Measurements from ENCODE around the gene CDC20.

DNA sequence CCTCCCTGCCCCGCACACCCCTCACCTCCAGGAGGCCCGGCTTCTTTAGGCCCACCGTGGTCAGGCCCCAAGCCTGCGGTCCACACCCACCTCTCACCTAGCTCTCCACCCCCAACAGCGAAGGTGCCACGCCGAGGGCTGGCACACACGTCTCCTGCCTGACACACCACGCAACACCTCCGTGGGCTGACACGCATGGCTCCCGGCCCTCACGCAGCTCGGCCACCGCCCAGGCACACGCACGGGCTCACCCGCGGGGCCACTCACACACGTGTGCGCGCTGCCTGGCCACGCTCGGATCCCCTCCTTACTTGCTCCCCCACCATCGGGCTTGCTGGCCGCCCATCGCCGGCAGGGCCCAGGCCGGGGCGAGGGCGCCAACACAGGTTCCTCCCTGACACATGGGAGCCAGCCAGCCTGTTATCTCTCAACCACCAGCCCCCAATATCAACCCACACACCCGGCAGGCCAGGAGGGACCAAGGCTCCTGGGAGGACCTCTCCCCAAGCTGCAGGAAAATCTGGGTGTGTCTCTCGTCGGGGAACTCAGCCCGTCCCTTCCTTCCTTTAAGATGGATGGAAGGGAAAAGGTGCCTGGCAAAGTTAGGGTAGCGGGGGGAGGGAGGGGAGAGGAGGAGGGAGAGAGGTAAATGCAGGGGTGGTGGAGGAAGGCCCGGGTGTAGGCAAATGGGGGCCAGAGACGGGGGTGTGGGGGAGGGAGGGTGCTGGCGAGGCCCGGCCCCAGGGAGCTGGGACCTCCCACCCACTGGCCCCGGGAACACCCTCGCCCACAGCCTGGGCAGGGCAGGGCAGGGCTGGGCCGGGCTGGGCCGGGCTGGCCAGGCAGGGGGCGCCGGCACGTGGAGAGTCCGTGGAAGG, 8.5 kb downstream of the CDC20 start:
- TF ChIP-seq, protein P1, sequence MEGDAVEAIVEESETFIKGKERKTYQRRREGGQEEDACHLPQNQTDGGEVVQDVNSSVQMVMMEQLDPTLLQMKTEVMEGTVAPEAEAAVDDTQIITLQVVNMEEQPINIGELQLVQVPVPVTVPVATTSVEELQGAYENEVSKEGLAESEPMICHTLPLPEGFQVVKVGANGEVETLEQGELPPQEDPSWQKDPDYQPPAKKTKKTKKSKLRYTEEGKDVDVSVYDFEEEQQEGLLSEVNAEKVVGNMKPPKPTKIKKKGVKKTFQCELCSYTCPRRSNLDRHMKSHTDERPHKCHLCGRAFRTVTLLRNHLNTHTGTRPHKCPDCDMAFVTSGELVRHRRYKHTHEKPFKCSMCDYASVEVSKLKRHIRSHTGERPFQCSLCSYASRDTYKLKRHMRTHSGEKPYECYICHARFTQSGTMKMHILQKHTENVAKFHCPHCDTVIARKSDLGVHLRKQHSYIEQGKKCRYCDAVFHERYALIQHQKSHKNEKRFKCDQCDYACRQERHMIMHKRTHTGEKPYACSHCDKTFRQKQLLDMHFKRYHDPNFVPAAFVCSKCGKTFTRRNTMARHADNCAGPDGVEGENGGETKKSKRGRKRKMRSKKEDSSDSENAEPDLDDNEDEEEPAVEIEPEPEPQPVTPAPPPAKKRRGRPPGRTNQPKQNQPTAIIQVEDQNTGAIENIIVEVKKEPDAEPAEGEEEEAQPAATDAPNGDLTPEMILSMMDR (conservative IDR thresholded peaks at IDR 0.05 in 1 of 2, IDR thresholded peaks at IDR 0.05 in 1 of 2; ENCODE audit: low read depth in 1 of 2, low read length in 2 of 2) = no peak
- TF ChIP-seq EZH2 (IDR thresholded peaks at IDR 0.05; ENCODE audit: low read length, missing control alignments) = no peak

Data from fibroblast of lung (primary cell).